Chondrocyte (in vitro differentiated cells): ENCODE results near the gene ERH. TPM values are rescaled to one million over a fixed set of nuclear protein-coding genes. Genes with fewer than 3 reads are reported as not detected.

Experiments used
- DNase-seq: peaks from one replicate; pipeline ENCODE4 v3.0.0; 2021; ENCODE audit warnings: mixed read lengths, low spot score
- H3K27ac Mint-ChIP-seq: one replicate; pipeline ENCODE4 v1.8.0; 2021; ENCODE audit warnings: mild to moderate bottlenecking, moderate library complexity, mixed read lengths; ENCODE audit not compliant: unreplicated experiment
- H3K27me3 Mint-ChIP-seq: 2 replicates; pipeline ENCODE4 v1.8.0; 2021; ENCODE audit warnings: low read depth, mixed read lengths
- H3K36me3 Mint-ChIP-seq: 2 replicates; pipeline ENCODE4 v1.8.0; 2021; ENCODE audit warnings: low read depth, mixed read lengths
- H3K4me1 Mint-ChIP-seq: 2 replicates; pipeline ENCODE4 v1.8.0; 2021; ENCODE audit warnings: low read depth, mild to moderate bottlenecking, mixed read lengths
- H3K4me3 Mint-ChIP-seq: one replicate; pipeline ENCODE4 v1.8.0; 2021; ENCODE audit warnings: mild to moderate bottlenecking, moderate library complexity, mixed read lengths; ENCODE audit not compliant: unreplicated experiment
- H3K9me3 Mint-ChIP-seq: 2 replicates; pipeline ENCODE4 v1.8.0; 2021; ENCODE audit warnings: low read depth, mixed read lengths
- total RNA-seq: library from RNA; stranded (reverse); gene quantifications from 3 replicates; pipeline ENCODE4 v1.2.1, GENCODE V29; 2021
- TF ChIP-seq, protein P1 (sequence below): fragments of 200-600 bp; sonication (generic); IDR thresholded peaks from 2 replicates; pipeline ENCODE4 v1.5.0; 2021; ENCODE audit warnings: antibody characterized with exemption, mild to moderate bottlenecking, moderate library complexity

ERH gene
- total RNA-seq, 1 donor from 2014 or later: 140 TPM

DNA sequence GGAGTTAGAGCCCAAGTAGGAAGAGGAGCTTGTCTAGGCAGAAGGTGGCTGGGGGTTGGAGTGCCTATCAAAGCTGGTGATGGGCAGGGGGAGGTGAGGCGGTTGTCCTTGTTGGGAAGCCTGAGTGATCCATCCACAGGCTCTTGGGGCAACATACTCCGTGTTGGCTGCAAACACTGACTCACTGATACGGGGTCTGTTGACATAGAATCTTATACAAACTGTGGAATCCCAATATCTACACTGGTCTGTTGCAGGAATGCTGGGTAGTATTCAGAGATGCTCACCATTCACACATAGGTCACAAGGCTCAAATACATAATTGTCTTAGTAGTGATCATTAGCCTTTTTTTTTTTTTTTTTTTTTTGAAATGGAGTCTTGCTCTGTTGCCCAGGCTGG lies 26.0 kb downstream of the ERH start:
- TF ChIP-seq, protein P1, sequence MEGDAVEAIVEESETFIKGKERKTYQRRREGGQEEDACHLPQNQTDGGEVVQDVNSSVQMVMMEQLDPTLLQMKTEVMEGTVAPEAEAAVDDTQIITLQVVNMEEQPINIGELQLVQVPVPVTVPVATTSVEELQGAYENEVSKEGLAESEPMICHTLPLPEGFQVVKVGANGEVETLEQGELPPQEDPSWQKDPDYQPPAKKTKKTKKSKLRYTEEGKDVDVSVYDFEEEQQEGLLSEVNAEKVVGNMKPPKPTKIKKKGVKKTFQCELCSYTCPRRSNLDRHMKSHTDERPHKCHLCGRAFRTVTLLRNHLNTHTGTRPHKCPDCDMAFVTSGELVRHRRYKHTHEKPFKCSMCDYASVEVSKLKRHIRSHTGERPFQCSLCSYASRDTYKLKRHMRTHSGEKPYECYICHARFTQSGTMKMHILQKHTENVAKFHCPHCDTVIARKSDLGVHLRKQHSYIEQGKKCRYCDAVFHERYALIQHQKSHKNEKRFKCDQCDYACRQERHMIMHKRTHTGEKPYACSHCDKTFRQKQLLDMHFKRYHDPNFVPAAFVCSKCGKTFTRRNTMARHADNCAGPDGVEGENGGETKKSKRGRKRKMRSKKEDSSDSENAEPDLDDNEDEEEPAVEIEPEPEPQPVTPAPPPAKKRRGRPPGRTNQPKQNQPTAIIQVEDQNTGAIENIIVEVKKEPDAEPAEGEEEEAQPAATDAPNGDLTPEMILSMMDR: no peak
- Mint-ChIP-seq H3K36me3 (peaks cover 22% of the 10 kb centered on the region), H3K9me3 (peaks cover 15% of the 10 kb centered on the region), H3K27me3 (no peaks in the 10 kb centered on the region), H3K4me3 (no peak overlapping the region), H3K27ac (no peak overlapping the region), H3K4me1 (no peaks in the 10 kb centered on the region)
- DNase-seq: no peak

DNA sequence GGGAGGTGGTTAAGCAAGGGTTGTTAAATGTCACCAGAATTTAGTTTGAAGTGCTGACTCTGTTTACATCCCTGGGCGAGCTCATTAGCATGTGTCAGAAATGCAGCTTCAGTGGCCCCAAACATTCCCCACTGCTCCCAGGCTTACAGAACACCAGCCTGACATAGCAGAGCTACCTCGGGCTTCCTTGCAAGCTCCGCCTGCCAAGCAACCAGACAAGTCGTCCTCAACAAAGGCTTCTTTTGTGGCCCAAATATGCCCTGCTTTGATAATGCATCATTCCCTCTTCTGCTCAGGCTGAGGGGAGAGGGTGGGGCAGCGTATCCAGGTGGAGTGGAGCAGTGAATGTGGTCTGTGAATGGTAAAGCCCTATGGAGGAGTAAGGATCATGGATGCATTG lies 28.0 kb downstream of the ERH start:
- no peaks in the 10 kb centered on the region for H3K4me1 Mint-ChIP-seq
- no peak overlapping the region for H3K4me3 Mint-ChIP-seq
- peaks cover 1% of the 10 kb centered on the region for H3K9me3 Mint-ChIP-seq
- TF ChIP-seq, protein P1: no peak
- H3K27ac Mint-ChIP-seq: no peak overlapping the region
- DNase-seq: no peak
- H3K27me3 Mint-ChIP-seq: no peaks in the 10 kb centered on the region
- peaks cover 6% of the 10 kb centered on the region for H3K36me3 Mint-ChIP-seq

DNA sequence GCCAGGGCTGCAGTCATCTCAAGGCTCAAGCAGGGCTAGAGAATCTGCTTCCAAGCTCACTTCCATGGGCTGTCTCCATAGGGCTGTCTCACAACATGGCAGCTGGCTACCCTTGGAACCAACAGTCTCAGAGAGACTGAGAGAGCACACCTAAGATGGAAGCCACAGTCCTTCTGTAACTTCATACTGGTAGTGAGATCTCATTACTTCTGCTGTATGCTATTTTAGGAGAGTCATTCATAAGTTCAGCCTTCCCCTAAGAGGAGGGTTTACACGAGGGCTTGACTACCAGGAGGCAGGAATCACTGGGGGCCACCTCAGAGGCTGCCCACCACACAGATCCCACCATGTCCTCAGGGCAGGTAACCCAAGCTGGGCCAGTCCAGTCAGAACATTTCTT lies 29.7 kb downstream of the ERH start:
- Mint-ChIP-seq H3K27me3 (no peaks in the 10 kb centered on the region), H3K36me3 (peaks cover 3% of the 10 kb centered on the region), H3K4me3 (no peak overlapping the region), H3K4me1 (no peaks in the 10 kb centered on the region), H3K9me3 (no peaks in the 10 kb centered on the region), H3K27ac (no peak overlapping the region)
- DNase-seq: no peak
- TF ChIP-seq, protein P1: no peak

DNA sequence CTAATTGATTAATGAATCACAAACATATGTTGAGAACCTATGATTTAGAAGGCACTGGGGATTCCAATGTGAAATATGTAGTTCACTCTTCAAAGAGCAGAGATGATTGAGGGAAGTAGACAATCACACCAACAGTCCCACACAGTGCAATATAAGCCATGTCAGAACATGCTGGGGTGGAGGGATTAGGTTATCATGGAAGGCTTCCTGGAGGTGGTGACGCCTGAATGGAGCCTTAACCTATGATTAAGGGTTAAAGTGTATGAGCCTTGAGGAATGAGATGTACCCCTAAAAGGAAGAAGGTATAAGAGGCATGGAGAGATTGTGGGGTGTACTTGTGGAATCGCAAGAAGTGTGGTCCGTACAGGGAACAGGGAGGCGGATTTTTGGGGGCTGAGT lies 31.3 kb downstream of the ERH start:
- TF ChIP-seq, protein P1: no peak

DNA sequence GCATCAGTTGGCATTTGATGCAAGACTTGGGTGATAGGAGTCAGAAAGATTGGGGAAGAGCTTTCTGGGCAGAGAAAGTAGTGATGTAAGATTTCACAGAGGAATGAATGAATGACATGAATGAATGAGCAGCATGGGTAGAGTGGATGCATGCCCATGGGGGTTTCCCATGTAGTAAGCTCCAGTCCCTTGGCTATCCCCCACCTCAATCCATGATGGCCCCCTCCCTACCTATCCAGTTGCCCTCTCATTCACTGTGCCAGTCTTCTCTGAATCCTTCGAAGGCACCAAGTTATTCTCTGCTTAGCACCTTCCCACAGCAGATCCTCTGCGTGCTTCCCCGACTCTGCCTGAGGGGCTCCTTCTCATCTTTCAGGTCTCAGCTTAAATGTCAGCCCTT lies 32.0 kb downstream of the ERH start:
- TF ChIP-seq, protein P1: no peak
- H3K27me3 Mint-ChIP-seq: no peaks in the 10 kb centered on the region
- no peak overlapping the region for H3K27ac Mint-ChIP-seq
- H3K4me1 Mint-ChIP-seq: no peaks in the 10 kb centered on the region
- no peaks in the 10 kb centered on the region for H3K9me3 Mint-ChIP-seq
- no peak for DNase-seq
- no peak overlapping the region for H3K4me3 Mint-ChIP-seq
- H3K36me3 Mint-ChIP-seq: no peaks in the 10 kb centered on the region

More for the DNA sequence above, 31.3 kb downstream of the ERH start:
- no peaks in the 10 kb centered on the region for H3K36me3 Mint-ChIP-seq
- H3K4me1 Mint-ChIP-seq: no peaks in the 10 kb centered on the region
- no peaks in the 10 kb centered on the region for H3K9me3 Mint-ChIP-seq
- no peaks in the 10 kb centered on the region for H3K27me3 Mint-ChIP-seq
- H3K4me3 Mint-ChIP-seq: no peak overlapping the region
- DNase-seq: no peak
- H3K27ac Mint-ChIP-seq: no peak overlapping the region
